B cell (primary cell): ENCODE data around the gene ENAM. TPM values are rescaled to one million over a fixed set of nuclear protein-coding genes. Genes with fewer than 3 reads are reported as not detected.

Experiments used
- ATAC-seq: fragments of 200-7000 bp; cut with Tn5 transposase; one replicate; pipeline ENCODE4 v1.10.0; 2021; ENCODE audit warnings: low read depth, mild to moderate bottlenecking, moderate number of reproducible peaks, moderate library complexity
- CTCF ChIA-PET: fragments of 350-600 bp; sonication (Branson Sonifier 250); formaldehyde crosslinking; loops from one replicate; lab custom pipeline; 2021; ENCODE audit warnings: antibody characterized with exemption, inconsistent platforms; lab: Charles Lee
- POLR2A ChIA-PET: fragments of 350-600 bp; sonication (Branson Sonifier 250); formaldehyde crosslinking; loops from one replicate; lab custom pipeline; 2021; ENCODE audit warnings: antibody characterized with exemption; lab: Charles Lee
- DNase-seq: peaks from one replicate; pipeline ENCODE4 v3.0.0; 2013
- H2AFZ ChIP-seq: 2 replicates; pipeline ENCODE4 v1.6.1; 2012; ENCODE audit warnings: mild to moderate bottlenecking, low read depth, low read length; ENCODE audit not compliant: insufficient read depth, poor library complexity, severe bottlenecking
- H3K27ac ChIP-seq, 2 donors: 1 replicate in 1 of 2; 2 replicates in 1 of 2; pipeline ENCODE4 v1.5.1; 2012 to 2013; ENCODE audit warnings: low read length in 2 of 2, mild to moderate bottlenecking in 2 of 2, moderate library complexity in 1 of 2
- H3K27me3 ChIP-seq, 4 experiments: fragments of 200-600 bp in 1 of 4; sonication (generic) in 1 of 4; replicated peaks in 1 of 4; 1 replicate in 2 of 4; 2 replicates in 2 of 4; pipeline versions ENCODE4 v1.6.1 to v1.7.0; 2013 to 2016; ENCODE audit warnings: low read length in 3 of 4, mild to moderate bottlenecking in 2 of 4, mixed read lengths in 1 of 4, moderate library complexity in 1 of 4; ENCODE audit not compliant: insufficient read depth in 4 of 4, control insufficient read depth in 3 of 4; ENCODE audit errors: control extremely low read depth in 1 of 4
- H3K36me3 ChIP-seq, 2 experiments: replicated peaks in 1 of 2; 1 replicate in 1 of 2; 2 replicates in 1 of 2; pipeline versions ENCODE4 v1.6.1 to v1.7.1; 2013; ENCODE audit warnings: low read length in 1 of 2; ENCODE audit not compliant: insufficient read depth in 2 of 2, control insufficient read depth in 1 of 2; ENCODE audit errors: control extremely low read depth in 1 of 2, extremely low read depth in 1 of 2
- H3K4me1 ChIP-seq, 2 donors: fragments of 200-600 bp in 1 of 2; sonication (generic) in 1 of 2; 1 replicate in 1 of 2; 2 replicates in 1 of 2; pipeline versions ENCODE4 v1.5.1 to v1.6.1; 2013 to 2017; ENCODE audit warnings: low read length in 2 of 2; ENCODE audit not compliant: control insufficient read depth in 2 of 2, insufficient read depth in 2 of 2
- H3K4me2 ChIP-seq: replicated peaks from 2 replicates; pipeline ENCODE3; 2012; ENCODE audit warnings: mild to moderate bottlenecking, low read depth, low read length; ENCODE audit not compliant: poor library complexity, severe bottlenecking
- H3K4me3 ChIP-seq, 5 experiments: fragments of 200-600 bp in 1 of 5; sonication (generic) in 1 of 5; 1 replicate in 3 of 5; 2 replicates in 2 of 5; pipeline versions ENCODE4 v1.5.1 to v1.7.0; 2011 to 2016; ENCODE audit warnings: low read length in 4 of 5, mild to moderate bottlenecking in 4 of 5, low read depth in 2 of 5, control low read depth in 1 of 5, moderate library complexity in 1 of 5; ENCODE audit not compliant: insufficient read depth in 1 of 5; ENCODE audit errors: control extremely low read depth in 1 of 5, extremely low read depth in 1 of 5
- H3K79me2 ChIP-seq: fragments of 200-600 bp; sonication (generic); one replicate; pipeline ENCODE4 v1.6.0; 2016; ENCODE audit warnings: low read length; ENCODE audit not compliant: control insufficient read depth, insufficient read depth
- H3K9ac ChIP-seq: fragments of 200-600 bp; sonication (generic); 2 replicates; pipeline ENCODE4 v1.6.1; 2017; ENCODE audit warnings: mild to moderate bottlenecking, low read length, moderate library complexity
- H3K9me3 ChIP-seq, 3 donors: one replicate each; pipeline versions ENCODE4 v1.6.1 to v1.7.1; 2013; ENCODE audit warnings: low read length in 2 of 3; ENCODE audit not compliant: control insufficient read depth in 2 of 3, insufficient read depth in 1 of 3; ENCODE audit errors: control extremely low read depth in 1 of 3
- H4K20me1 ChIP-seq: 2 replicates; pipeline ENCODE4 v1.6.0; 2012; ENCODE audit warnings: mild to moderate bottlenecking, low read length; ENCODE audit not compliant: insufficient read depth, control insufficient read depth, poor library complexity, severe bottlenecking
- H3K27ac Mint-ChIP-seq: one replicate; pipeline ENCODE4 v1.8.0; 2021; ENCODE audit warnings: mixed read lengths
- H3K27me3 Mint-ChIP-seq: one replicate; pipeline ENCODE4 v1.8.0; 2021; ENCODE audit warnings: mixed read lengths
- H3K4me1 Mint-ChIP-seq: one replicate; pipeline ENCODE4 v1.8.0; 2021; ENCODE audit warnings: mixed read lengths
- H3K4me3 Mint-ChIP-seq: one replicate; pipeline ENCODE4 v1.8.0; 2021; ENCODE audit warnings: mixed read lengths
- H3K9me3 Mint-ChIP-seq: one replicate; pipeline ENCODE4 v1.8.0; 2022; ENCODE audit warnings: mixed read lengths; ENCODE audit not compliant: insufficient read depth
- CTCF ChIP-seq: fragments of 200-600 bp; IDR thresholded peaks from one replicate; pipeline ENCODE4 v1.8.0; 2022; ENCODE audit warnings: antibody characterized with exemption, mild to moderate bottlenecking
- EZH2 ChIP-seq: IDR thresholded peaks from 2 replicates; pipeline ENCODE4 v1.6.1; 2012; ENCODE audit warnings: borderline replicate concordance, low read depth, mild to moderate bottlenecking, moderate library complexity, low read length; ENCODE audit not compliant: insufficient read depth, poor library complexity, severe bottlenecking
- WGBS: methylation state at CpG from one replicate; pipeline ENCODE4 v1.1.5; 2013; ENCODE audit warnings: missing lambda C conversion rate; ENCODE audit not compliant: insufficient coverage; 5-methylcytosine and 5-hydroxymethylcytosine counted together
- intact Hi-C: fragments of 100-400 bp; cut with micrococcal nuclease; formaldehyde crosslinking; loops from one replicate; pipeline ENCODE4 v1.10.0; 2022
- polyA plus RNA-seq: library from polyadenylated mRNA; depleted of rRNA; stranded (reverse); fragments of >200 nt; gene quantifications from 2 replicates; pipeline ENCODE4 v1.2.3, GENCODE V29; 2012
- total RNA-seq, 2 donors: library from RNA; stranded (reverse); fragments of 120-200 nt in 1 of 2; gene quantifications; 1 replicate in 1 of 2; 2 replicates in 1 of 2; pipeline versions ENCODE4 v1.2.3 to v1.2.4, GENCODE V29; 2013 to 2022

The ENAM gene
- total and polyA plus RNA-seq, 2 donors (not counting 1 experiment from before 2014, with no cell fraction given): not detected

GRCh38 chr4:70627620-70628019, 924 bp upstream of the ENAM start:
- intact Hi-C loops: no loop called here

GRCh38 chr4:70629469-70630090, 1.0 kb downstream of the ENAM start:
- no peaks in the 10 kb centered on the region for H3K79me2 ChIP-seq
- no peaks in the 10 kb centered on the region for H3K27me3 Mint-ChIP-seq
- ATAC-seq (no peak), DNase-seq (no peak)
- TF ChIP-seq CTCF (no peak), EZH2 (no peak)
- H3K4me1 ChIP-seq: no peaks in the 10 kb centered on the region
- H3K4me3 Mint-ChIP-seq: no peak overlapping the region
- intact Hi-C loops: no loop called here
- no peak overlapping the region for H2AFZ ChIP-seq
- no peak overlapping the region for H3K4me3 ChIP-seq
- no peak overlapping the region for H3K27ac Mint-ChIP-seq
- ChIA-PET POLR2A (no interaction called here), CTCF (no interaction called here)
- H3K9me3 Mint-ChIP-seq: no peaks in the 10 kb centered on the region
- H3K36me3 ChIP-seq: no peaks in the 10 kb centered on the region
- H3K27ac ChIP-seq: no peak overlapping the region
- no peaks in the 10 kb centered on the region for H3K27me3 ChIP-seq
- no peaks in the 10 kb centered on the region for H3K4me1 Mint-ChIP-seq
- H4K20me1 ChIP-seq: no peaks in the 10 kb centered on the region
- no peaks in the 10 kb centered on the region for H3K9me3 ChIP-seq
- no peak overlapping the region for H3K9ac ChIP-seq
- H3K4me2 ChIP-seq: no peak overlapping the region
- WGBS: no CpG with 5 or more reads among the region's 1 CpG

More at GRCh38 chr4:70627620-70628019, 924 bp upstream of the ENAM start:
- no peak for DNase-seq
- no CpG with 5 or more reads among the region's 1 CpG for WGBS
- Histone ChIP-seq H3K4me3 (no peak overlapping the region), H3K4me1 (no peaks in the 10 kb centered on the region), H3K9me3 (no peaks in the 10 kb centered on the region), H2AFZ (no peak overlapping the region), H4K20me1 (no peaks in the 10 kb centered on the region), H3K27me3 (no peaks in the 10 kb centered on the region), H3K36me3 (no peaks in the 10 kb centered on the region), H3K9ac (no peak overlapping the region), H3K79me2 (no peaks in the 10 kb centered on the region), H3K4me2 (no peak overlapping the region), H3K27ac (no peak overlapping the region)
- no peak for ATAC-seq
- TF ChIP-seq EZH2 (no peak), CTCF (no peak)
- Mint-ChIP-seq H3K4me3 (no peak overlapping the region), H3K4me1 (no peaks in the 10 kb centered on the region), H3K27ac (no peak overlapping the region), H3K27me3 (no peaks in the 10 kb centered on the region), H3K9me3 (no peaks in the 10 kb centered on the region)
- ChIA-PET CTCF (no interaction called here), POLR2A (no interaction called here)
